ENCODE results near the gene WWP2. TPM values are rescaled to one million over a fixed set of nuclear protein-coding genes. Genes with fewer than 3 reads are reported as not detected.

The WWP2 gene
- total RNA-seq, 4 donors from 2014 or later = 24.8 to 43.0 (median 30.1) TPM

- no peak for DNase-seq (ENCODE audit: low spot score)
These were observed 165.1 kb downstream of the WWP2 start for GRCh38 chr16:69927056-69927757.

GRCh38 chr16:69928856-69929400, 166.8 kb downstream of the WWP2 start:
- no peak for TF ChIP-seq CTCF (IDR thresholded peaks at IDR 0.05)
- ATAC-seq (ENCODE audit: low FRiP score) (no peak), DNase-seq (ENCODE audit: low spot score) (no peak)

More at GRCh38 chr16:69927056-69927757, 165.1 kb downstream of the WWP2 start:
- no peak for TF ChIP-seq CTCF (IDR thresholded peaks at IDR 0.05)
- peak; percentile 49 for ATAC-seq (ENCODE audit: low FRiP score)

- no peak for TF ChIP-seq CTCF (IDR thresholded peaks at IDR 0.05)
- DNase-seq (ENCODE audit: low spot score) (no peak), ATAC-seq (ENCODE audit: low FRiP score) (no peak)
These were observed 167.3 kb downstream of the WWP2 start for GRCh38 chr16:69929480-69929879.

GRCh38 chr16:69930117-69930776, 168.1 kb downstream of the WWP2 start:
- peak in 1 of 3 donors; percentile 23 for TF ChIP-seq CTCF (IDR thresholded peaks at IDR 0.05)
- ATAC-seq (ENCODE audit: low FRiP score) (no peak), DNase-seq (ENCODE audit: low spot score) (no peak)

- TF ChIP-seq CTCF (IDR thresholded peaks at IDR 0.05) = no peak
- DNase-seq (ENCODE audit: low spot score) (no peak), ATAC-seq (ENCODE audit: low FRiP score) (no peak)
These were observed 169.5 kb downstream of the WWP2 start for GRCh38 chr16:69931631-69932030.

GRCh38 chr16:69932228-69932627, 170.1 kb downstream of the WWP2 start:
- TF ChIP-seq CTCF (IDR thresholded peaks at IDR 0.05) = no peak
- ATAC-seq (ENCODE audit: low FRiP score) = no peak
- DNase-seq (ENCODE audit: low spot score) = no peak

Data from omental fat pad (tissue), 4 donors.